HL-60/S4 (cell line): Measurements from ENCODE around the gene GABRR1.

Source experiments
- in situ Hi-C: fragments of 300-500 bp; cut with MboI; formaldehyde crosslinking; loops from 2 replicates; pipeline ENCODE4 v1.14.3; 2022; ENCODE audit warnings: low sequenced_read_pairs

Gene GABRR1

GRCh38 chr6:89221129-89221528 lies 4.0 kb upstream of the GABRR1 start:
- in situ Hi-C loops, result no loop called here

- in situ Hi-C loops, result no loop called here
These were observed 747 bp downstream of the GABRR1 start for GRCh38 chr6:89216411-89216810.

DNA sequence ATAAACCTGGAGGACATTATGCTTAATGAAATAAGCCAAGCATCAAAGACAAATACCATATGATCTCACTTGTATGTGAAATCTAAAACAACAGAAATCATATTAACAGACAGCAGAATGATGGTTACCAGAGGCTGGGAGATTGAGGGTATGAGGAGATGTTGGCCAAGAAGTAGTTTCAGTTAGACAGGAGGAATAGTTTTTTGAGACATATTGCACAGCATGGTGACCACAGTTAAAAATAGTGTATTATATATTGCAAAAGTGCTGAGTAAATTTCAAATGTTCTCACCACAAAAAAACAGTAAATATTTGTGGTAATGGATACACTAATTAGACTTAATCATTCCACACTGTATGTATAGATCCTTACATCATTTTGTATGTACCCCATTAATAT lies 1.8 kb downstream of the GABRR1 start:
- in situ Hi-C loops, result no loop called here

DNA sequence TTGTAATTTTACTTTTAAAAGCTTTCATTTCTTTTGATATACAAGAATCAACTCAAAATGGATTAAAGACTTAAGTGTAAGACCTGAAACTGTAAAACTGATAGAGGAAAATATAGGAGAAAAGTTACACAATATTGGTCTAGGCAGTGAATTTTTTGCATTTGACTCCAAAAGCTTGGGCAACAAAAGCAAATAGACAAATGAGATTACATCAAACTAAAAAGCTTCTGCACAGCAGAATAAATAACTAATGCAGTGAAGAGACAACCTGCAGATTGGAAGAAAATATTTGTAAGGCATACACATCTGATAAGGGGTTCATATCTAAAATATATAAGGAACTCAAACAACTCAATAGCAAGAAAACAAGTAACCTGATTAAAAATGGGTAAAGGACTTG lies 3.0 kb downstream of the GABRR1 start:
- in situ Hi-C loops, result no loop called here

GRCh38 chr6:89212472-89212871 lies 4.7 kb downstream of the GABRR1 start:
- in situ Hi-C loops, result no loop called here

DNA sequence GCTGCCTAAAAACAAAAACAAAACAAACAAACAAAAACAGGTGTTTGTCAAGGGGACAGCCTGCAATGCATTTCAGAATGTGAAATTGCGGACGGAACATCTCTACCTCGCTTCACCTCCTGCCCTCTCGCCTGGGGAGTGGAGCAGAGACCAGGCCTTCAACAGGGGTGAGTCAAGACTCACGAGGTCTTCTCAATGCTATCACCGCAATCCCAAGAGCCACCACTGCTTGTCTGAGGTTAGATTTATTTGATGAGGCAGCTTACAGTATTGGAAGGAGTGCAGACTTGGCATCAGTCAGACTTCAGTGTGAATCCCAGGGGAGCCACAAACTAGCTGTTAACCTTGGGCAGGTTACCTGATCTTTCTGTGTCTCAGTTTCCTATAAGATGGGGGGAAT lies 7.7 kb downstream of the GABRR1 start:
- in situ Hi-C loops, result no loop called here

DNA sequence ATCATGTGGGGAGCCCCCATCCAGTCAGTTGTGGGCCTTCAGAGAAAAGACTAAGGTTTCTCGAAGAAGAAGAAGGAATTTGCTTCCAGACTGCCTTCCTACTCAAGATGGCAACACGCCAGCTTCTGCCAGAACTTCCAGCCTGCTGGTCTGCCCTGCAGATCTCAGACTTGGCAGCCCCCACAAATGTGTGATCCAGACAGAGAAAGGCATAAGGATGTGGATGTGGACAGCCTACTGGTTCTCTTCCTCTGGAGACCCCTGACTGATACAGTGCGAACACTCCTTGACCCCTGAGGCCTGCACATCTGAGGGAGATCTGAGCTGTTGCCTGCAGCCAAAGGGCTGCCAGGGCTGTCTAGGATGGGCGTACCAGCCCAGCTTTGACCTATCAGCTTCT lies 8.6 kb downstream of the GABRR1 start:
- in situ Hi-C loops, result no loop called here

DNA sequence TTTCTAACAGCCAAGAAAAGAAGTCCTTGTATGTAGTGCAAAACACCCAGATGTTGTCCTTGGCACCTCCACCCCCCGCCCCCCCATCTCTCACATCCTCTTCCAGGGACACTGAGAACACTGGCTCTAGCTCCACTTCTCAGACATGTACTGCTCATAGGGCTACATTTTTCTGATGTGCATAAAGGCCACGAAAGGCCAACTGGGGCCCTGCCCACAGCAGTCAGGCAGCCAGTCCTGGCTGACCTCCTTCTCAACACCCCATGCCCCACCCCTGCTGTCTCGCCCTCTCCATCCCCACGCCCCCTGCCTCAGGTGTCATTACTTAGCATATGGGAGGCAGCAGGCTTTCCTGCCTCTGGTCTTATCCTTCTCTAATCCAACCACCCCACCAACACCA lies 11.3 kb downstream of the GABRR1 start:
- in situ Hi-C loops, result no loop called here

DNA sequence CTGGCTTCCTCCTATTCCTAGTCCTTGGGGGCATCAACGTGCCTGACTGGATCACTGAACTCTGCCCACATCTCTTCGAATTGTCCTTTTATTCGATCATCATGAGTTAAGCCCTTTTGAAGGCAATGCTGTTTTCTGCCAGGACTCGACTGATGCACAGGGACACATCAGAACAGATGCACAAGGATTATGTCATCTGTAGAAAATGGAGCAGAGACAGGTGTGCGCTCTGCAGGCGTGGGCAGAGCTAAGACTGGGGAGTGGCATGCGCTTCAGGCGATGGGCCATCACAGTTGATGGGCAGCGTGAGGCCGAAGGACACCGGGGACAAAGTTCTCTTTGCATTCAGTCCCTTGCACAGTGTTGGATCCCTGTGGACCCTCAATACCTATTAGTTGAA lies 13.1 kb downstream of the GABRR1 start:
- in situ Hi-C loops, result no loop called here

GRCh38 chr6:89200706-89201215 lies 16.4 kb downstream of the GABRR1 start:
- in situ Hi-C loops, result no loop called here

DNA sequence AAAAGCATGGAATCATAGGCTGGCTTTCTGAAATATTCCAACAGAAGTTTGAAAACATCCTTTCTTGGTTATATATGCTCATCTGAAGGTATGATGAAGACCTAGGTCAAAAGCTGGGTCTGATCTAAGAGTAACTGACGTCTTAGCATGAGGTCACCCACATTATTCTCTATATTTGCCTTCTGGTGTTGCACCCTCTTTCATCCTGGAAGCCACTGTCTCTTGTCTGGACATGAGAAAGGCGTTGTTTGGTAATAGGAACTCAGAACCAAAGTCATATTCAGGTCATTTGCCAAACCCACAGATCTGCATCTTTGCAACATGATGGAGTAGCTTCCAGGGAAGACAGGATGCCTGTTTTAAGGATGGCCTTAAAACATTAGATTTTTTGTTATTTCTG lies 17.6 kb downstream of the GABRR1 start:
- in situ Hi-C loops, result no loop called here

DNA sequence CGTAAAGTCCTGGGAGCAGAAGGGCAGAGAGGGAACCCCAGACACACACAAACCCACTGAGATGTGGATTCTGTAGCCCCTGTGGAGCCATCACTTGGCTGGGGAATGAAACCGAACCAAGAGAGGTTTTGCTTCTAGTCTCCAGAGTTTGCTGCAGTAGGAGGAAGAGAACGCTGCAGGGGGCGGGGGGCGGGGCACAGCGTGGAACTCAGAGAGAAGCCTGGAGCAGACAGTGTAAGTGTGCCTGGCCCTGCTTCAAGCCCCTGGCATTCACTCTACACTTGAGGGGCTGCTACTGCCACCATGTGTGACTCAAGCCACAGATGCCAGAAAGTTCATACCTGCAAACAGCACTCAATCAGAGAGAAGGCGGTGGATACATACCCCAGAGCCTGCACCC lies 18.9 kb downstream of the GABRR1 start:
- in situ Hi-C loops, result no loop called here

- in situ Hi-C loops, result no loop called here
These were observed 20.0 kb downstream of the GABRR1 start for GRCh38 chr6:89197141-89197540.

- in situ Hi-C loops, result no loop called here
These were observed 22.6 kb downstream of the GABRR1 start for GRCh38 chr6:89194559-89194958.

DNA sequence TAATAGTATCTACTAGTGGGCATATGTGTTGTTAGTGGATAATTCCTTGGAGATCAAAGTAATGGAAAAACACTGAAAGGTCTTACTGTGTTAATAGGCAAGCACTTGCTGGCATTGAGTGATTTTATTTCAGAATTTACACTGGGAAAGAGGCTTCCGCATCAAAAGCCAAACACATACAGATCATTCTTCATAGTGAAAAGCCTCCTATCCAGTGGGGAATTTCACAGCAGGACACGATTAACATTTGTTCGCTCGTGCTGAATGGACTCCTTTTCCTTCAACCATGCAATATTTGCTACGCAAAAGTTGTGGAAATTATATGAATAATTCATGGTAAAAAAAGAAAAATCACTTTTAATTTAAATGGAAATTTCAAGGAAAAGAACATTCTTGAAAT lies 26.4 kb downstream of the GABRR1 start:
- in situ Hi-C loops, result no loop called here

DNA sequence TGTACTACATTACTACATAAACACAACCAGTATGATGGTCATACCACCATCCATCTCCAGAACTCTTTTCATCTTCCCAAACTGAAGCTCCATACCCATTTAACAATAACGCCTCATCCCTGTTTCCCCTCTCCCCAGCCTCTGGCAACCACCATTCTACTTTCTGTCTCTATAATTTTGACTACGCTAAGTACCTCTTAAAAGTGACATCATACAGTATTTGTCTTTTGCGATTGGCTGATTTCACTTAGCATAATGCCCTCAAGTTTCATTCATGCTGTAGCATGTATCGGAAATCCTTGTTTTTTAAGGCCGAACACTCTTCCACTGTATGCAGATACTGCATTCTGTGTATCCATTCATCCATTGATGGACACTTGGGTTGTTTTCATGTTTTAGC lies 29.7 kb downstream of the GABRR1 start:
- in situ Hi-C loops, result no loop called here

DNA sequence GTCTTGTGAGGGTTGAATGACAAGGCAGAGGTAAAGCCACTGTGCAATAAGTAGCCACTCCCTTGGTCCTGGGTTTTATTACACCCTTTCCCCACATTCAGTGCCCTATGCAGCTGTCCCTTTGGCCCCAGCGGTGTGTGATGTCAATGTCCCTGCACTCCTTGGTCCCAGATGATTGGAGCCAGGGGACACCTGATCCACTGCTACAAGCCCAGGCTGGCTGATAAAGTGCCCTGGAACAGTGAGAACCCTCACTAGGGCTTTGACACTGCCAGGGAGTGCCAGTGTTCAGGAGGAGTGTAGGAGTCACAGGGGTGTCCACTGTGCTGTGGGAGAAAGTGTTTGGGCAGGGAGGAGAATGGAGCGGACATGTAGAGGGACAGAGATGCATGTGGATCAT lies 30.4 kb downstream of the GABRR1 start:
- in situ Hi-C loops, result no loop called here

DNA sequence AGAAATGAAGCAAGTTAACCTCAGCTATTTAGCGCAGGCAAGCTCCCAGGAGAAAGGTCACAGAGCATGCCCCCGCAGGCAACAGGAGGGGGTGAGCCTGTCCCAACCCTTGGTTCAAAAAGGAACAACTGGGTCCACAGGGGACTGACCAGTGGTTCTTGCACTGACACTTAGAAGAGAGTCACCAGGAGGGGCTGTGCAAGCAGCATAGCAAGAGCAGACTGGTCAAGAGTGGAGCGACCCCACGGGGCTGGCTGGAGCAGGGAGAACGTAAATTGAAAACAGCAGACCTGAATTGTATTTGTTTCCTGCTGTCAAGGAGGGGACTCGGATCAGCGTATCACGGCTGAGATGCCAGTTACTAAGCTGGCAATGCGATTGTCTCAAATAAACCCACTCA lies 32.8 kb downstream of the GABRR1 start:
- in situ Hi-C loops, result no loop called here

- in situ Hi-C loops, result no loop called here
These were observed 33.9 kb downstream of the GABRR1 start for GRCh38 chr6:89183294-89183693.

DNA sequence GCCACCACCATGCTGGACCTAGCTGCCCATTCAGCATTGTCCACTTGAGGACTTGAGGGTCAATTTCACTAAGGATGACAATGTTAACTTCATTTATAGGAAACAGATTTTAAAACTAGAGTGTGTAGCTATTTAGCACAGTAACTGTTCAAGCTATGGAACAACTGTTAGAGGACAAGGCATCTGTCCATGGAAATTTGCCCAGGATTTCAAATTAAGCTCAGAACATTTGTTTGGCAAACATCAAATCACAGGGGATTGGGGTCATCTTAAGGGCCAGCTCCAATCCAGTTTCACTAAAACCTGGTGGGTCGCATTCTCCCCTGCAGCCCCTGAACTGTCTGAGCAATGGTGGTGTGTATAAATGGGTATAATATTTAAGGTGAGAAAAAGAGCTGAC lies 36.2 kb downstream of the GABRR1 start:
- in situ Hi-C loops, result no loop called here

DNA sequence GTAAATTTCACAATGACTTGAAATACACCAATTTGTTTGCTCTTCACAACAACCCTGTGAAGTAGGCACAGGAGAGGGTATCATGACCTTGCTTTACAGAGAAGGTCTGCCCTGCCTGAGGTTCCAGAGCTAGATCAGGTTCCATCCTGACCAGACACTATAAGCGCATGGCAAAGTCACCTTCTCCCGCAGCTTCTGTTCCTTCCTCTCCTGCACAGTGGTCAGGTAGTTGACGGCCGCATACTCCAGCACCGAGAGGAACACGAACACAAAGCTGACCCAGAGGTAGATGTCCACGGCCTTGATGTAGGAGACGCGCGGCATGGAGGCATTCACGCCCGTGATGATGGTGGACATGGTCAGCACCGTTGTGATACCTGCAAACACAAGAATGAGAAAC lies 37.0 kb downstream of the GABRR1 start:
- in situ Hi-C loops, result no loop called here

DNA sequence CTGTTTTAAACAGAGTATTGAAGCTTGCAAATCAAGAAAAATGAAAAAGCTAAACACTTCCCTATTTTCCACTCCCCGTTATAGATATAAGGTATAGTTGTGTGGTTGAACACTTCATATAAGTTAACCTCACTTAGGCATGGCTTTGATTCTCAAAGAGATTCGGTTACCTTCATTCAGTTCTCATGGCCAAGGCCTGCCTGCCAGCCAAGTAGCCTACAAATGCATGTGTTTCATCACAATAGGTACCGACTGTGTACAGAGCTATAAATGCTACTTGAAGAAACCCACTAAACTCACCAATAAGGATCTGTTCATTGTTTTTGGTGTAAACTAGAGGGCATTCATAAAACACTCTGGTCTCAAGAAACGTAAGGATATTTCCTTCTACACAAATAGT lies 43.5 kb downstream of the GABRR1 start:
- in situ Hi-C loops, result no loop called here

DNA sequence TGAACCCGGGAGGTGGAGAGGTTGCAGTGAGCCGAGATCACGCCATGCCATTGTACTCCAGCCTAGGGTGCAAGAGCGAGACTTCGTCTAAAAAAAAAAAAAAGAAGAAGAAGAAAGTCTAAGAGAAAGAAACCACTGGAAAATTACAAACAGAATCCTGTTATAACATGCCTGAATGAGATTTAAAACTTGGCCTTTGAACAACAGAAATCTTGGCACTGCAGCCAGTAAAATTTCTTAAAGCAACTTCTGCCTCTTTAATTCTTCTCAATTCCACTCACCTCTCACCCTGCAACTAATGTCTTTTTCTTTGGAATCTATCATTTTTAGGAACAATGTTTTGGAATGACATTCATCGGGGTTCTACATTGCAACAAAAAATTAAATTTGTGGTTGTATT lies 45.0 kb downstream of the GABRR1 start:
- in situ Hi-C loops, result no loop called here

DNA sequence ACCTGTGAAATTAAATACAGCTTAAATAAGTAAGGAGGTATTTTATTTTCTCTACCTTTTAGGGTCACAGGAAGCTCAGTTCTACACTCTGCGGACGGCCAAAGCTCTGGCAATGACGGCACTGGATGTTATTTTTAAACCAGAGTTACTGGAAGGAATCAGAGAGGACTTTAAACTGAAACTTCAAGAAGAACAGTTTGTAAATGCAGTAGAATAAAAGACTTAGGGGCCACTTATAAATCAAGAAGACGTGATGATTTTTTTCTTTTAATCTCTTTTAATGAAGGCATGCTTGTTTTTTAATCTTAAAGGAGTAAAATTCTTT lies 55.1 kb downstream of the GABRR1 start:
- in situ Hi-C loops, result no loop called here
